Peyer's patch (tissue), 4 donors: ENCODE results near the gene TARM1.

Experiments used
- CTCF ChIP-seq, 6 experiments: fragments of 450-650 bp in 4 of 6; fragments of 200-600 bp in 2 of 6; sonication (generic) in 1 of 6; IDR thresholded peaks; one replicate each; pipeline ENCODE4 v1.5.1; 2017 to 2019; ENCODE audit warnings: antibody characterized with exemption in 6 of 6, mild to moderate bottlenecking in 3 of 6, moderate library complexity in 1 of 6
- POLR2A ChIP-seq, 2 donors: fragments of 450-650 bp; IDR thresholded peaks; one replicate each; pipeline ENCODE4 v1.5.1; 2017; ENCODE audit warnings: antibody characterized with exemption in 2 of 2, mild to moderate bottlenecking in 2 of 2, moderate library complexity in 2 of 2

- TF ChIP-seq CTCF (IDR thresholded peaks at IDR 0.05): no peak
- TF ChIP-seq POLR2A (IDR thresholded peaks at IDR 0.05): no peak
Measured at GRCh38 chr19:54026656-54027055, 54.5 kb downstream of the TARM1 start.
